HG03066 (cell line): Measurements from ENCODE around the gene GRAMD1B.
A peak's percentile ranks its signal among the peaks of the same experiment; 100 is the strongest.

Source experiments
- ATAC-seq: cut with Tn5 transposase; IDR thresholded peaks from one replicate; pipeline ENCODE4 v1.9.1; 2021; ENCODE audit warnings: low read depth; ENCODE audit not compliant: unreplicated experiment

Gene GRAMD1B

GRCh38 chr11:123526027-123526805 is 96.1 kb downstream of the GRAMD1B start:
- no peak for ATAC-seq

GRCh38 chr11:123526918-123527317 is 96.8 kb downstream of the GRAMD1B start:
- ATAC-seq, result no peak

GRCh38 chr11:123527526-123527925 is 97.5 kb downstream of the GRAMD1B start:
- ATAC-seq, result no peak

- no peak for ATAC-seq
Observed at GRCh38 chr11:123527947-123528346, 97.9 kb downstream of the GRAMD1B start.

DNA sequence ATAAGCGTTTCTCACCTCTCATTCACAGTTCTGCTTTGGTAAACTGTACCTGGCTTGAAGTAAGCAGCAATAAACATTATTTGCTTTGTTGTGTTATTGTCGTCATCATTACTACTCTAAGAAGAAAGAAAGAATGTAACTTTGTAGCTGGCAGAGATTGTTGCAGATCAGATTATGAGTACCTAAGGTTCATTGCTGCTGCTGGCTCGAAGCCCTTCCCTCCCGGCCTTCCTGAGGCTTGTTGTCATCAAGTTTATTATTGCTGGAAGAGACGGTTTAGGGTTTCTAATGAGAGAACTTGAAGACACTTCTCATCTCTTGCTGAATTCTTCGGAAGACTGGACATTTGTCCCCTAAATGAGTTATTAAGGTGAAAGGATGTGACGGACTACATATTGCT is 101.3 kb downstream of the GRAMD1B start:
- no peak for ATAC-seq

DNA sequence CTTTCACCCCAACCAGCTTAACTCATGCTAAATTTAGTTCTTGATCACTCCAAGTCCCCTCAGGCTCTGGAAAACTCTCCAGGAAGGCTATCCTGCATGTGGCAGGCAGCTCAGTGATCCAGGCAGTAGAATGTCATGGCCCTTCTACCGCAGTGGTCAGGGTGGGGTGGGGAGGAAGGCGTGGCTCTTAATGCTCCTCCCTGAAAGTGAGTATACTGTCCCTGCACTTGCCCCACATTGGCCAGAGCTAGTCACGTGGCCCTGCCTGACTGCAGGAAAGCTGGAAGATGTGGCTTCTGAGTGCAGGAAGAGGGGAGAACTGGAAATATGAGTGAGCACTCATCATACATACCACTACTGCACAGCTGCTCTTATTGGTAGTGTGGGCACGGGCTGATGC is 102.1 kb downstream of the GRAMD1B start:
- no peak for ATAC-seq

GRCh38 chr11:123535401-123535800 is 105.3 kb downstream of the GRAMD1B start:
- ATAC-seq, result no peak

- no peak for ATAC-seq
Observed at GRCh38 chr11:123536690-123537437, 106.8 kb downstream of the GRAMD1B start.

GRCh38 chr11:123537726-123538125 is 107.7 kb downstream of the GRAMD1B start:
- ATAC-seq, result no peak

DNA sequence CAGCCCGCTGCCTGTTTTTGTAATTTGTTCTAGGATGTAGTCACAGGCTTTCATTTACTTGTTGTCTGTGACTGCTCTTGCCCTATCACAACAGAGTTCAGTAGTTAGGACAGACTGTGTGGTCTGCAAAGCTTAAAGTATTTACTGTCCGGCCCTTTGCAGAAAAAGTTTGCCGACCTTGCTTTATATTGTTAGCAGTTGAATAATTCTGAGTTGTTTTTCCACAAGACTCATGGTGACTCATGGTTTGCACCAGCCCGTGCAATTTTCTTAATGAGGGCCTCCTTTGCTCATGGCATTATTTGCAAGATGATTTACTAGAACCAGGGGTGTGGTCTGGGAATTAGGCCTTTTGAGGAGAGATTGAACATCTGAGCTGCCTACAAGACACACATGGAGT is 113.7 kb downstream of the GRAMD1B start:
- ATAC-seq, result no peak

DNA sequence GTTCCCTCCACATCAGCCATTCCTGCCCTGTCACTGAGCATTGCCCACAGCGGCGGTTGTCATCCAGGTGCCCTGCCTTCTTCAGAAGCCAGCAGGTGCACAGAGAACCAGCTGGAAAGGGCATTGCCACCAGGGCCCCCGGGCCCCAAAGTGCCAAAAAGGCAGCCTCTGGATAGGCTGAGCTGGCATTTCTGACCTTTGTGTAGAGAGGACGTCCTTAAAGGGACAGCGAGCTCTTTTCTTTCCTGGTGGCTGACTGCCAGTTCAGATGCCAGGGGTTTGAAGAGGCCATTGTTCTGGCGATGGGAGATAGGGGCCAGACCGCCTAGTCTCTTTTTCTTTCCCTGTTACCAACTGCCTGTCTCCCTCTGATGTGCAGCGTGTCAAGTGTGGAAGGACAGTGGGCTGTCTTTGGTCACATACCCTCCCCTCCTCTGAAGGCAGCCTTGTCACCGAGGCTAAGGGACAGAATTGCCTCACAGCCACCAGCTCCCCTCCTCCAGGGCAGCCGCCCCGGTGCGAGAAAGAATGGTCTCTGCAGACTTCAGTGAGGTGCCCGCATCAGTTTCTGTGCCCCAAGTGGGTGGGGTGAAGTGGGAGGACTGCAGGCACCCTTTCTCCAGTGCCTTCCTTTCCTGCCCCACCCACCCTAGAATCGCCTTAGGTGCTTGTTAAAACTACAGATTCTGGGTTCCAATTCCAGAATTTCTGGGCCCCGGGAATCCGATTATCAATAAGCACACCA is 114.7 kb downstream of the GRAMD1B start:
- no peak for ATAC-seq

- no peak for ATAC-seq
Observed at GRCh38 chr11:123545726-123546270, 115.7 kb downstream of the GRAMD1B start.

GRCh38 chr11:123546515-123546914 is 116.4 kb downstream of the GRAMD1B start:
- no peak for ATAC-seq

GRCh38 chr11:123547180-123547579 is 117.1 kb downstream of the GRAMD1B start:
- peak; percentile 93 for ATAC-seq

- ATAC-seq, result no peak
Observed at GRCh38 chr11:123548774-123549173, 118.7 kb downstream of the GRAMD1B start.

DNA sequence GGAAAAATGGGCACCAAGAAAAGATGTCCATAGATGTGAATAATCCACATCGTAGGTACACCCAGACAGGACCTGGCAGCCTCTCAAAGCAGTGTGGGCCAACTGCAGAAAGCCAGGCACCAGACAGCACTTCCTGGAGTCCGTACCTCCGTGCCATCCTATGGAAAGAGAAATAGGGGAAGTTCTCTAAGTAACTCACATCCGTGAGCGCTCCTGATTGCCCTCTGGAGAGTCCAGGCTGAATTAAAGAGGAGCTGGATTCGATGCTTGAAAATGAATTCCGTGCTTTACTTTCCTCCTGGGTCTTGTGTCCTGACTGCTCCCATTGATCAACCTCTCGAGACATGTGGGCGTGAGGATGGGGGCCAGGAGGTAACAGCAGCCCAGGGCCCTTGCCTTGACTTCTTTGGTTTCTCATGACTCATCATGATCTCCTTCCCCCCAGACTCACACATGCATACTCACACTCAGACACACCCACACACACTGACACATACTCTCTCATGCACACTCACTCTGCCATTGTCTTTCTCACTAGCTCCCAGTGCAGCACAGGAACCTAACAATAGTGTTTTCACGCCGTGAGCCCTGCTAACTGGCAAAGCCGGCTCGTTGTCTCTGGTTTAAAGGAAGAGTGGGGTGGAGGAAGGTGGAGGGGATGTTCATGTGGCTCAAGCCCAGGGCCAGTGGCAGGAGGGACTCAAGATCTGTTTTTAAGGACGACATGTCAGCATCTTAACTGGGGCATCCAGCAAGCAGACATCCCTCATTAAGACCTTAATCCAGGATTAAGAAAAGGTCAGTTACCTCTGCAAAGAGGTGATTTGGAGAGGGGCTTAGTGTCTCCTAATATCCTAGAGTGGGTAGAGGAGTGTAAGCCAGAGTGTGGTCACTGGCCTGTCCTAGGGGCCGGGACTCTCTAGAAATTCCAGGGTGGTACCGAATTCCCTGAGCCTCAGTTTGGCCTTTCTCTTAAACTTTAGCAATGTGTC is 120.2 kb downstream of the GRAMD1B start:
- no peak for ATAC-seq

GRCh38 chr11:123551079-123551478 is 121.0 kb downstream of the GRAMD1B start:
- no peak for ATAC-seq

- no peak for ATAC-seq
Observed at GRCh38 chr11:123556633-123557032, 126.6 kb downstream of the GRAMD1B start.

DNA sequence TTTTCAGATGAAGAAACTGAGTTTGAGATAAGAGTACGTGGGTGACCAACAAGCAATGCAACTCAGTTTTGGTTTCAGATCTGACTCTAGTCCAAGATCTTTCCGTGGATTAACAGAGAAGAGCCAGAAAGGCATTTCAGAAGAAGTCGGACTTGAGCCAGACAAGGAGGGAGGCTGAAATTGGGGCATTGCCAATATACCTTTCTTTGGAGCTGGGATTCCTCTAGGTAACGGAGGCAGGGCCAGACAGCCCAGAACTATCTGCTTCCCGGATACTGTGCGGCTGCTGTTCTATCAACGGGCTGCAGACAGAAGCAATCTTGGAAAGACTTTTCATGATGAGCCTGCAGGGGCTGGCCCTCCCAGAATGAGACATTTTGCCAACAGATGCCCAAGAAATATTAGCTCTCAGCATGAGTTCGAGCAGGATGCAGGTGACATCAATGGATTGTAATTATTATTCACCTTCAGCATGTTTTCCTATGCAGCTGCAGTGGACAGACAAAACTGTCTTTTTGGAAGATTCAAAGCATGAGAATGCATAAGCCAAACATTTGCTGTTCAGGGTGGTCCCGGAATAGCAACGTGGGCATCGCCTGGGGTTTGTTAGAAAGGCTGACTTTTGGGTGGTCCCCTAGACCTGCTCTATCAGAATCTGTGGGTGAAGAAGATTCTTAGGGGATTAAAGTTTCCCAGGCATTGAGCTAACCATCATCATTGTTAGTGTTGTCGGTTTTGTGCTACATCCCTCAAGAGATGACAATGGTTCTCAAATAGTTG is 128.7 kb downstream of the GRAMD1B start:
- no peak for ATAC-seq
